PFSK-1 (cell line): ENCODE results near the gene HTRA2.

Experiments used
- FOXP2 ChIP-seq: optimal IDR thresholded peaks from 2 replicates; pipeline ENCODE3; 2011; ENCODE audit warnings: borderline replicate concordance, control low read depth, inconsistent platforms; ENCODE audit not compliant: insufficient read depth; ENCODE audit errors: extremely low read length, extremely low read depth
- POLR2AphosphoS5 ChIP-seq: IDR thresholded peaks from 2 replicates; pipeline ENCODE4 v1.6.1; 2012; ENCODE audit warnings: low read depth, mild to moderate bottlenecking, control low read depth, low read length, moderate library complexity

- no peak for TF ChIP-seq POLR2AphosphoS5
- no peak for TF ChIP-seq FOXP2
Observed at GRCh38 chr2:74530239-74531187, 780 bp downstream of the HTRA2 start.
